Smooth muscle cell (in vitro differentiated cells): ENCODE data around the gene KLHL40. TPM values are rescaled to one million over a fixed set of nuclear protein-coding genes. Genes with fewer than 3 reads are reported as not detected.

Experiments used
- DNase-seq: peaks from one replicate; lab custom pipeline; 2025; ENCODE audit not compliant: unreplicated experiment; lab: John Stamatoyannopoulos, UW
- H2AFZ ChIP-seq: fragments of 200-600 bp; sonication (generic); 2 replicates; pipeline ENCODE4 v1.6.0; 2016; ENCODE audit warnings: antibody characterized with exemption, low read depth, mild to moderate bottlenecking
- H3F3A ChIP-seq: fragments of 200-600 bp; sonication (generic); 2 replicates; pipeline ENCODE4 v1.6.0; 2017; ENCODE audit warnings: antibody characterized with exemption, low read depth
- H3K27ac ChIP-seq: fragments of 200-600 bp; sonication (generic); 2 replicates; pipeline ENCODE4 v1.5.1; 2016; ENCODE audit warnings: low read depth, mild to moderate bottlenecking
- H3K27me3 ChIP-seq: fragments of 200-600 bp; sonication (generic); 2 replicates; pipeline ENCODE4 v1.6.1; 2016; ENCODE audit warnings: low read depth, mild to moderate bottlenecking
- H3K36me3 ChIP-seq: fragments of 200-600 bp; sonication (generic); 2 replicates; pipeline ENCODE4 v1.5.1; 2016; ENCODE audit warnings: low read depth
- H3K4me1 ChIP-seq: fragments of 200-600 bp; sonication (generic); 2 replicates; pipeline ENCODE4 v1.5.1; 2016; ENCODE audit warnings: low read depth
- H3K4me2 ChIP-seq: fragments of 200-600 bp; sonication (generic); 2 replicates; pipeline ENCODE4 v1.6.0; 2016; ENCODE audit warnings: mild to moderate bottlenecking
- H3K4me3 ChIP-seq: fragments of 200-600 bp; sonication (generic); 2 replicates; pipeline ENCODE4 v1.5.1; 2016; ENCODE audit warnings: mild to moderate bottlenecking
- H3K79me2 ChIP-seq: fragments of 200-600 bp; sonication (generic); 2 replicates; pipeline ENCODE4 v1.6.0; 2016; ENCODE audit warnings: low read depth, mild to moderate bottlenecking
- H3K9ac ChIP-seq: fragments of 200-600 bp; sonication (generic); 2 replicates; pipeline ENCODE4 v1.6.0; 2016; ENCODE audit warnings: low read depth
- H3K9me3 ChIP-seq: fragments of 200-600 bp; sonication (generic); replicated peaks from 2 replicates; pipeline ENCODE4 v1.5.1; 2016; ENCODE audit warnings: low read depth
- H4K20me1 ChIP-seq: fragments of 200-600 bp; sonication (generic); 2 replicates; pipeline ENCODE4 v1.6.0; 2016; ENCODE audit warnings: low read depth
- WGBS: methylation state at CpG from one replicate; pipeline ENCODE4 v1.1.7; 2016; ENCODE audit warnings: low lambda C conversion rate; 5-methylcytosine and 5-hydroxymethylcytosine counted together
- polyA plus RNA-seq: library from polyadenylated mRNA; unstranded; fragments of >200 nt; fragmentation: Nextera tagmentation; extraction: Ambion mirVana; gene quantifications from 2 replicates; pipeline ENCODE4 v1.2.1, GENCODE V29; 2016
- total RNA-seq: library from RNA; depleted of rRNA; stranded (reverse); fragments of >200 nt; gene quantifications from 2 replicates; pipeline ENCODE4 v1.2.3, GENCODE V29; 2014
- TF ChIP-seq, protein P1 (sequence below): fragments of 200-600 bp; sonication (generic); IDR thresholded peaks from 2 replicates; pipeline ENCODE4 v1.5.1; 2017; ENCODE audit warnings: borderline replicate concordance, mild to moderate bottlenecking, antibody characterized with exemption; ENCODE audit not compliant: insufficient read depth, poor library complexity, severe bottlenecking

Gene KLHL40
- total and polyA plus RNA-seq, 2 experiments from 2014 or later: not detected

GRCh38 chr3:42717306-42717705 is 32.0 kb downstream of the KLHL40 start:
- TF ChIP-seq, protein P1, sequence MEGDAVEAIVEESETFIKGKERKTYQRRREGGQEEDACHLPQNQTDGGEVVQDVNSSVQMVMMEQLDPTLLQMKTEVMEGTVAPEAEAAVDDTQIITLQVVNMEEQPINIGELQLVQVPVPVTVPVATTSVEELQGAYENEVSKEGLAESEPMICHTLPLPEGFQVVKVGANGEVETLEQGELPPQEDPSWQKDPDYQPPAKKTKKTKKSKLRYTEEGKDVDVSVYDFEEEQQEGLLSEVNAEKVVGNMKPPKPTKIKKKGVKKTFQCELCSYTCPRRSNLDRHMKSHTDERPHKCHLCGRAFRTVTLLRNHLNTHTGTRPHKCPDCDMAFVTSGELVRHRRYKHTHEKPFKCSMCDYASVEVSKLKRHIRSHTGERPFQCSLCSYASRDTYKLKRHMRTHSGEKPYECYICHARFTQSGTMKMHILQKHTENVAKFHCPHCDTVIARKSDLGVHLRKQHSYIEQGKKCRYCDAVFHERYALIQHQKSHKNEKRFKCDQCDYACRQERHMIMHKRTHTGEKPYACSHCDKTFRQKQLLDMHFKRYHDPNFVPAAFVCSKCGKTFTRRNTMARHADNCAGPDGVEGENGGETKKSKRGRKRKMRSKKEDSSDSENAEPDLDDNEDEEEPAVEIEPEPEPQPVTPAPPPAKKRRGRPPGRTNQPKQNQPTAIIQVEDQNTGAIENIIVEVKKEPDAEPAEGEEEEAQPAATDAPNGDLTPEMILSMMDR: no peak
- no peaks in the 10 kb centered on the region for H3K4me1 ChIP-seq
- H3K9ac ChIP-seq: no peak overlapping the region
- no peaks in the 10 kb centered on the region for H4K20me1 ChIP-seq
- no peak overlapping the region for H3K4me3 ChIP-seq
- no peaks in the 10 kb centered on the region for H3F3A ChIP-seq
- 93% methylated on average over 6 of the region's 6 CpGs for WGBS
- no peaks in the 10 kb centered on the region for H3K27me3 ChIP-seq
- H3K27ac ChIP-seq: no peak overlapping the region
- no peak overlapping the region for H3K4me2 ChIP-seq
- H3K36me3 ChIP-seq: no peaks in the 10 kb centered on the region
- DNase-seq: no peak
- no peaks in the 10 kb centered on the region for H3K79me2 ChIP-seq
- no peak overlapping the region for H2AFZ ChIP-seq
- no peaks in the 10 kb centered on the region for H3K9me3 ChIP-seq

GRCh38 chr3:42718338-42718737 is 33.0 kb downstream of the KLHL40 start:
- TF ChIP-seq, protein P1: no peak
- Histone ChIP-seq H3K27ac (no peak overlapping the region), H3K4me3 (no peak overlapping the region), H3K27me3 (no peaks in the 10 kb centered on the region), H3K36me3 (no peaks in the 10 kb centered on the region), H3K4me2 (no peak overlapping the region), H3F3A (no peaks in the 10 kb centered on the region), H4K20me1 (no peaks in the 10 kb centered on the region), H3K79me2 (no peaks in the 10 kb centered on the region), H2AFZ (no peak overlapping the region), H3K9me3 (no peaks in the 10 kb centered on the region), H3K9ac (no peak overlapping the region), H3K4me1 (no peaks in the 10 kb centered on the region)
- no peak for DNase-seq
- 86% methylated on average over 5 of the region's 5 CpGs for WGBS

- no peak overlapping the region for H3K4me3 ChIP-seq
- WGBS: 70% methylated on average over 6 of the region's 6 CpGs
- H4K20me1 ChIP-seq: no peaks in the 10 kb centered on the region
- H3K9me3 ChIP-seq: no peaks in the 10 kb centered on the region
- TF ChIP-seq, protein P1: no peak
- H3F3A ChIP-seq: no peaks in the 10 kb centered on the region
- H3K9ac ChIP-seq: no peak overlapping the region
- no peak overlapping the region for H2AFZ ChIP-seq
- no peaks in the 10 kb centered on the region for H3K36me3 ChIP-seq
- DNase-seq: no peak
- H3K4me1 ChIP-seq: no peaks in the 10 kb centered on the region
- H3K4me2 ChIP-seq: no peak overlapping the region
- H3K79me2 ChIP-seq: no peaks in the 10 kb centered on the region
- H3K27me3 ChIP-seq: no peaks in the 10 kb centered on the region
- H3K27ac ChIP-seq: no peak overlapping the region
These were observed 33.7 kb downstream of the KLHL40 start for GRCh38 chr3:42719002-42719401.

GRCh38 chr3:42720126-42720525 is 34.8 kb downstream of the KLHL40 start:
- no peaks in the 10 kb centered on the region for H3K9me3 ChIP-seq
- no peaks in the 10 kb centered on the region for H3K4me1 ChIP-seq
- H4K20me1 ChIP-seq: no peaks in the 10 kb centered on the region
- no peaks in the 10 kb centered on the region for H3K36me3 ChIP-seq
- no peak overlapping the region for H3K9ac ChIP-seq
- no peak overlapping the region for H3K4me3 ChIP-seq
- no peak overlapping the region for H2AFZ ChIP-seq
- no peaks in the 10 kb centered on the region for H3K79me2 ChIP-seq
- H3K4me2 ChIP-seq: no peak overlapping the region
- H3F3A ChIP-seq: no peaks in the 10 kb centered on the region
- H3K27ac ChIP-seq: no peak overlapping the region
- WGBS: 73% methylated on average over 4 of the region's 4 CpGs
- no peaks in the 10 kb centered on the region for H3K27me3 ChIP-seq
- DNase-seq: no peak
- TF ChIP-seq, protein P1: no peak
